ENCODE measurements around the gene GLTP.
"Not testable (repeated sequence)": the region's sequence is repeated elsewhere in the genome, so short reads cannot be mapped to it uniquely, and the experiment has no call there.

GLTP gene

GRCh38 chr12:109880043-109880931 lies at the start of gene GLTP:
GLTP (minus strand) TSS chr12:109880541; CDS start chr12:109880374, 167 bp downstream.
- peak; percentile 85 for DNase-seq

GRCh38 chr12:109929326-109929725 lies 49.0 kb upstream of the GLTP start:
- DNase-seq, result not testable (repeated sequence)

GRCh38 chr12:109928058-109928656 lies 47.8 kb upstream of the GLTP start:
- no peak for DNase-seq

GRCh38 chr12:109927622-109928021 lies 47.3 kb upstream of the GLTP start:
- DNase-seq, result peak; percentile 18

GRCh38 chr12:109926488-109927210 lies 46.3 kb upstream of the GLTP start:
- no peak for DNase-seq

- no peak for DNase-seq
Measured at GRCh38 chr12:109926016-109926415, 45.7 kb upstream of the GLTP start.

GRCh38 chr12:109925185-109925840 lies 45.0 kb upstream of the GLTP start:
- DNase-seq, result no peak

GRCh38 chr12:109923481-109924245 lies 43.3 kb upstream of the GLTP start:
- no peak for DNase-seq

GRCh38 chr12:109923038-109923437 lies 42.7 kb upstream of the GLTP start:
- no peak for DNase-seq

GRCh38 chr12:109921982-109922381 lies 41.6 kb upstream of the GLTP start:
- no peak for DNase-seq

- no peak for DNase-seq
Measured at GRCh38 chr12:109920261-109920780, 40.0 kb upstream of the GLTP start.

GRCh38 chr12:109919456-109919855 lies 39.1 kb upstream of the GLTP start:
- DNase-seq, result no peak

- no peak for DNase-seq
Measured at GRCh38 chr12:109916045-109916444, 35.7 kb upstream of the GLTP start.

GRCh38 chr12:109915171-109916040 lies 35.1 kb upstream of the GLTP start:
- DNase-seq, result no peak

- no peak for DNase-seq
Measured at GRCh38 chr12:109914461-109914860, 34.1 kb upstream of the GLTP start.

GRCh38 chr12:109912855-109913321 lies 32.5 kb upstream of the GLTP start:
- no peak for DNase-seq

- DNase-seq, result peak; percentile 15
Measured at GRCh38 chr12:109910969-109911348, 30.6 kb upstream of the GLTP start.

- no peak for DNase-seq
Measured at GRCh38 chr12:109910254-109910968, 30.1 kb upstream of the GLTP start.

- DNase-seq, result no peak
Measured at GRCh38 chr12:109905301-109905700, 25.0 kb upstream of the GLTP start.

- no peak for DNase-seq
Measured at GRCh38 chr12:109902891-109903418, 22.6 kb upstream of the GLTP start.

All from NCI-H146 (cell line).